Mesodermal cell (in vitro differentiated cells): ENCODE results near the gene ANKRD44.
"Not testable (repeated sequence)": the region's sequence is repeated elsewhere in the genome, so short reads cannot be mapped to it uniquely, and the experiment has no call there.

Experiments used
- H3K27ac ChIP-seq: 2 replicates; pipeline ENCODE4 v1.7.0; 2013; ENCODE audit warnings: mild to moderate bottlenecking, low read depth, low read length, moderate library complexity; ENCODE audit not compliant: severe bottlenecking
- H3K36me3 ChIP-seq: 2 replicates; pipeline ENCODE4 v1.7.1; 2013; ENCODE audit warnings: mild to moderate bottlenecking, low read length, moderate library complexity; ENCODE audit not compliant: control insufficient read depth, insufficient read depth
- H3K4me1 ChIP-seq: one replicate; pipeline ENCODE4 v1.7.1; 2013; ENCODE audit warnings: mild to moderate bottlenecking, low read length; ENCODE audit not compliant: insufficient read depth, control insufficient read depth, poor library complexity, severe bottlenecking
- H3K4me3 ChIP-seq: 2 replicates; pipeline ENCODE4 v1.7.0; 2013; ENCODE audit warnings: low read length, control low read depth, mild to moderate bottlenecking; ENCODE audit not compliant: insufficient read depth, poor library complexity, severe bottlenecking; ENCODE audit errors: extremely low read depth
- H3K9me3 ChIP-seq: 2 replicates; pipeline ENCODE4 v1.7.1; 2013; ENCODE audit warnings: mild to moderate bottlenecking, low read length, moderate library complexity; ENCODE audit not compliant: control insufficient read depth
- WGBS, 2 experiments: methylation state at CpG; one replicate each; pipeline ENCODE4 v1.1.5; 2013; ENCODE audit warnings: missing lambda C conversion rate in 2 of 2; ENCODE audit not compliant: insufficient coverage in 2 of 2; 5-methylcytosine and 5-hydroxymethylcytosine counted together

The ANKRD44 gene

DNA sequence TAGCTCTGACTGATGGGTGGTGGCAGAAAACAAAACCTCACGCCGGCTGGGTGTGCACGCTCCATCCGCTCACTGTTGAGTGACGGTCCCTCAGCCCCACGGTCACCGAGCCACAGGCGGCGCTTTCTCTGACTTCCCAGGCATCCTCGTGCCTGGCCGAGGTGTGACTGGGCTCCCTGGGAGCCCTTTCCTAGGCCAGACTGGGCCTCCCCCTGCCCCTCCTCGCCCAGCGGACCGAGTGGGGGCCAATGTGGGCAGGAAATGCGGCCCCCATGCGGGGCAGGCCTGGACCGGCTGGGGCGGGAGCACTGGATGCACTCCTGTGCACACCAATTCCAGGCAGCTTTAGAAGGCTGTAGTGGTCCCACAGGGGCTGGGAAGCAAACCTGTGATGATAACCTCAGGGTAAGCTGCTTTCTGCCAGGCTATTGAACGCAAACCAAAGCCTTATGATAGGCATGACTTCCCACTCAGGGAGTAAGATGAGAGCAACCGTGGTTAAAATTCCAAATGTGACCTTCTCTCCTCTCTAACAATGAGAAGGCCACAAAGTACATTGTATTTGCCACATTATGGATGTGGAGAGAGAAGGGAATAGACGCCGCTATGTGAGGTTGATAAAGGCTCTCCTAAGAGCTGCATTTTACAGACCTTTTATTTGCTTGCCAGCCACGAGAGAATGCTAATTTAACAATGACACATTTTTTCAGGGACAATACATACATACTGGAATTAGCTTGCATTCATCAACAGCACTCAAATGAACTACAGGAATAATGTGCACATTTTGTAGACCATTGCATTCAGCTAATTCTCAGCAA, 300.2 kb downstream of the ANKRD44 start:
- 78 to 80% methylated on average over 15 to 17 of the region's 23 CpGs for WGBS, 2 experiments
- H3K27ac ChIP-seq, result no peak overlapping the region

DNA sequence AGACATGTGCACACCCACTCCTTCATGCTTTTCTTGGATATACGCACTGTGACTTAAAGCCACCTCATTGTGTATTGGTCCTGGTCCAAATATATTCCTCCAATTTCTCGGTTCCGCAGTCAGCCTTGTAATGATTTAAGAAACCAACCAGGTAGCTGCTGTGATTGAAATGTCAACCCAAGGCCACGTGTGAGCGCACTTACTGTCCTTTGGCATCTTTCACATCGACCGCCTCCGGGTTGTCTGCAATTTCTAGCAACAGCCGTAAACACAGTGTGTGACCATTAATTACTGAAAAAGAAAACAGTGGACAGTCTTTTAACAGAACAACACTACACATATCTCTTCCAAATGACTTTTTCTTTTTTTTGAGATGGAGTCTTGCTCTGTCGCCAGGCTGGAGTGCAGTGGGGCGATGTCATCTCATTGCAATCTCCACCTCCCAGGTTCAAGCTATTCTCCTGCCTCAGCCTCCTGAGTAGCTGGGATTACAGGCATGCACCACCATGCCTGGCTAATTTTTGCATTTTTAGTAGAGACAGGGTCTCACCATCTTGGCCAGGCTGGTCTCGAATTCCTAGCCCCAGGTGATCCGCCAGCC, 301.7 kb downstream of the ANKRD44 start:
- H3K36me3 ChIP-seq, H3K4me1 ChIP-seq, H3K4me3 ChIP-seq, H3K27ac ChIP-seq, H3K9me3 ChIP-seq: not testable (repeated sequence)
- 88 to 90% methylated on average over 10 to 13 of the region's 13 CpGs for WGBS, 2 experiments

More for the DNA sequence above, 300.2 kb downstream of the ANKRD44 start:
- Histone ChIP-seq H3K4me3 (no peak overlapping the region), H3K4me1 (peaks cover 4% of the 10 kb centered on the region), H3K36me3 (no peaks in the 10 kb centered on the region), H3K9me3 (no peaks in the 10 kb centered on the region)

DNA sequence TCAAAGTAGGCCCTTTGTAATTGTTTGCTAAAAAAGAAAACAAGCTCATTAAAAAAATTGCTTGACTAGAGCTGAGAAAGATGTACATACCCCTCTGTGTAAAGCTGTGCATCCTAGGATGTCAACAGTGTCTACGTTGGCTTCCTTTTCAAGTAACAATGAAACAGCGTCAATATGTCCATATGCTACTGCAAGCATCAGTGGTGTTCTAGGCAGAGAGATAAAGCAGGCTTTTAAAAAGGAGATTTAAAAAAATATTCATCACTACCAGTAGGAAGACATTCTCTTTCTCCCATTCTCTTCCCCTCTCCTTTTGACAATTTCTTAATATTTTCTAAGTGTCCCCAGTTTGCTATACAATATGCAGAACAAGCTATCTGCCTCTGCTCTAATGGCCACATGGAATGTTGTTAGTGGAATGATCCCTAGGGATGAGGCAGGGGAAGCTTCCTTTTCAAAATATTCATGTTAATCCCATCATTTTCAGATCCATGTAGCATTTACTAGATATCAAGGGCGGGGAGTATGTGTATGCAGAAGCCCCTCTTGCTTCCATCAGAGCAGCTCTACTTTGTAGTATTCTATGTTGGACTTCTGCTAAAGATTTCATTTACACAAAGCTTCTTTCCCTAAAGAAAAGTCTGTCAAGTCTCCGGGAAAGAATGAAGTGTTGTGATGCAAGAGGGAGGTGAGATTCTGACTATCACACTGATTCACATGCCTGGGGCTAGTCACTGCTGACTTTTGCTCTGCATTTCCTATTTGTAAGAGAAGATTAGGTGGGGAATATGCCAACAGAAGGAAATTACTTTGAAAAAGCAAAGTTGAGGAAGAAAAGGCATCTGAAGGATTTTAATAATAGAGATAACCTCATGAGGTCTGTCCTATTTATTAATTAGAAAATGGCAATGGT, 302.6 kb downstream of the ANKRD44 start:
- H3K27ac ChIP-seq, result no peak overlapping the region
- H3K36me3 ChIP-seq, result no peaks in the 10 kb centered on the region
- no peaks in the 10 kb centered on the region for H3K9me3 ChIP-seq
- H3K4me1 ChIP-seq, result peaks cover 4% of the 10 kb centered on the region
- no peak overlapping the region for H3K4me3 ChIP-seq
- WGBS, 2 experiments, result 67 to 100% methylated on average over 1 to 2 of the region's 4 CpGs

DNA sequence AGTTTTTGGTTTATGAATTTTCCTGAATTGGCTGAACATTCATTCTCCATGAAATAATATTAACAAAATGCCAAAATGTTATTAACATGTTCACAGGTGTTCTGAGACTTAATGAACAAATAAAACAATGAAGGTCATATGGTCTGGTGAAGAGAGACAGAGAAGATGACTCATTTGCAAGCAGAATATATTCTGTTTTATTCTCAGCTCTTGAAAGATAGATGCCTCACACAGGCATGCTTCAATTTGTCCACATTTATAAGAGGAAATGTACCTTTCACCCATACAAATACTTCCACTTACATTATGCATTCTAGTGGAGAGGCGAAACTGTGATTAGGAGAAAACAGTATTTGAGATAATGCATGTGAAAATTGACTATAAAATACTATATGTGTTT, 308.7 kb downstream of the ANKRD44 start:
- Histone ChIP-seq H3K27ac (no peak overlapping the region), H3K36me3 (peaks cover 5% of the 10 kb centered on the region), H3K9me3 (no peaks in the 10 kb centered on the region), H3K4me3 (no peak overlapping the region), H3K4me1 (no peaks in the 10 kb centered on the region)
- no CpG with 5 or more reads among the region's 1 CpG for WGBS, 2 experiments

DNA sequence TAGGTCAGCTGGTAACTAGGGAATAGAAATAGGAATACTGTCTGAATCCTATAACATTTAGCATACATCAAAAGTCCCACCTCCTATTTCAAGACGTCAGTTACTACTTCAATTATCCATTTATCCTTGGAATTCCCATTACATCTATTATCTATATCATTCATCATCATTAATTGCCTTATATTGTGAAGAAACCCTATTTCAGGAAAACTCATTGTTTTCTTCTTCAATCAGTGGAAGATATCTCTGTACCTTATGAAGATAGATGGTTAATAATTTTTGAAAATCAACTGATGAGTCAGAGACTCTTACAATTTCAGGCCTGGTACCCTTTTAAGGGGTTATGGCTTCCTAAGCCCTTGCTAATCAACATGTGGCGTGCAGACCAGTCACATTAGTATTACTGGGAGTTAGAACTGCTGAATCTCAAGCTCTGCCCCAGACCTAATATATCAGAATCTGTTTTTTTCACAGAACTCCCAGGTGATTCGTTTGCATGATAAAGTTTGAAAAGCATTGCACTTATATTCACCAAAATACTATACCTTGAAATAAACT, 314.7 kb downstream of the ANKRD44 start:
- Histone ChIP-seq H3K27ac (no peak overlapping the region), H3K36me3 (peaks cover under 1% of the 10 kb centered on the region), H3K9me3 (no peaks in the 10 kb centered on the region), H3K4me1 (no peaks in the 10 kb centered on the region), H3K4me3 (no peak overlapping the region)
- 75 to 100% methylated on average over 1 of the region's 3 CpGs for WGBS, 2 experiments

DNA sequence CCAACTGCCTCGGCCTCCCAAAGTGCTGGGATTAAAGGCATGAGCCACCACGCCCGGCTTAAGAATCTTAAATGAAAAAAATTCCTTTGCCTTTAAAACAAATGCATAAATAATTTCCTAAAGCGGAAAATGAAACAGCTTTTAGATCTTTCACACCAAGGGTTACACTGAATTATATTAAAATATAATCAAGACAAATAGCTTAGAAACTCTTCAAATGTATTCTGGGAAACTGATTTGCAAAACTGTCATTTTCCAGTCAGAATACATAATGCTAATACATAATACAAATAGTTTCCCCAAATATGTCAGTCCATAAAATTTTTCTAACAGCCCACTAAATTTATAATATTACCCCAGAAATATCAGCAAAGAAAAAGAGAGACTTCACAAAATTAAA, 315.8 kb downstream of the ANKRD44 start:
- no peaks in the 10 kb centered on the region for H3K36me3 ChIP-seq
- no peak overlapping the region for H3K27ac ChIP-seq
- no peaks in the 10 kb centered on the region for H3K9me3 ChIP-seq
- no peak overlapping the region for H3K4me3 ChIP-seq
- WGBS, 2 experiments, result 83 to 92% methylated on average over 1 to 3 of the region's 4 CpGs
- no peaks in the 10 kb centered on the region for H3K4me1 ChIP-seq

DNA sequence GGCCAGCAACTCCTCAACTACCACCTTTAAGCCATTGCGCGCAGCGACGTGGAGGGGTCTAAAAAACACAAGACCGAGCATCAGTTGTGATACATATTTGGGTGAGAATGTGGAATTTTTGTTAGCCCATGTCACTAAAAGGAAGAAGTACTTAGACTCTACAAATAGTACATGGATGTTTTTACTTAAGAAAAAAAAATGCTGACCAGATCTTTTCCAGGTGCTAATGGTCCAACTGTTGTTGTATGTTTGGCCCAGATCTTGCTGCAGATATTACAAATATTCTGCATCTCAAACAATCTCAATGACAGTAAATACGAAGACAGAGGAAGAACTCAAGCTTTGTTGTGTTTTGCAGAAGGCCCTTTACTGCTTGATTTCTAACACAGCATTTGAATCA, 317.0 kb downstream of the ANKRD44 start:
- 100% methylated on average over 1 of the region's 6 CpGs; no CpG with 5 or more reads in 1 of the 2 experiments for WGBS, 2 experiments
- H3K36me3 ChIP-seq, result no peaks in the 10 kb centered on the region
- peaks cover 4% of the 10 kb centered on the region for H3K4me1 ChIP-seq
- H3K9me3 ChIP-seq, result no peaks in the 10 kb centered on the region
- no peak overlapping the region for H3K4me3 ChIP-seq
- no peak overlapping the region for H3K27ac ChIP-seq

DNA sequence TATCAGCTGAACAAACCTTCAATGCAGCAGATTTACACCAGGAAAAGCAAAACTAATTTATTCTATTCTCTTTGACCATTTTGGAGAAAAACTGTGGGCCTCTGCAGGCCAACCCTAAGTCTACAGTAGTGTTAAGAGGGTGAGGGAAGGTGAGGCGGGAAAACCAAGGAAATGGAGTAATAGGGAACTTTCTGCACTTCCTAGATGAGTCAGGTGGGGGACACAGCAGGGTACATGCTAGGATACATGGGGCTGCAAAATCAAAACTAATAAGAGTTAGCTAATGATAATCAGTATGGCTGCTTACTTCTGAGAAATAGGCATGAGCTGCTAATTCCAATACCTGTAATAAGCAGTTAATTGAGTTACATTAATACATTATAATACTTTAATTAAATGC, 318.1 kb downstream of the ANKRD44 start:
- Histone ChIP-seq H3K4me1 (peaks cover 9% of the 10 kb centered on the region), H3K4me3 (no peak overlapping the region), H3K36me3 (no peaks in the 10 kb centered on the region), H3K9me3 (no peaks in the 10 kb centered on the region), H3K27ac (no peak overlapping the region)
- WGBS, 2 experiments, result 88 to 100% methylated on average over 1 of the region's 1 CpG

DNA sequence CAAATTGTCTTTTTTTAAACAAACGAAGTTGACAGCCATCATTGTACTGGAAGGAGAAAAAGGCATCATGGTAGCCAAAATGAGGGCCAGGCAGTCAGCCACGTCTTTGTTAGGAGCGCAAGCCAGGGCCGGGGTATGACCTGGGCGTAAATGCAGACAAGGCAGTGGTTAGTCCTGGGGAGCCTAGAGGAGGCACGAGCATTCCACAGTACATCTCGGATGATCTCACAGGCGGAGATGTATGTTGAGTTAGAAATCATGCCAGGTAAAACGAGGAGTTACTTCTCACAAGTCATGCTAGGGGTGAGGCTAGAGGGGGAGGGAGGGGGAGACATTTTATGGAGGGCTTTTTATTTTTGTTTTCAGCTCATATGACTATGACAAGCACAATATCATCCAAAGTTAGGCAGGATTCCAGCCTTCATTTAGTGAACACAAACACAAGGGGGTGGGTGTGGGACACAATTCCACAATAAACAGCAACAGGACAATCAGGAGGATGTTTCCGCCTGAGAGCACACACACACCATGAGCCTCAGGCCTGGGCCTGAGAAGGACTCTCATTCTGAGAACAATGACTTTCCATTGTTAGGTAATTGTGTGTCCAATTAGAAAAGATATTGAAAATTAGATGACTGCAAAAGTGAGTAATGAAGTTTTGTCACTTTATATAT, 319.7 kb downstream of the ANKRD44 start:
- H3K9me3 ChIP-seq, result no peaks in the 10 kb centered on the region
- no peak overlapping the region for H3K27ac ChIP-seq
- peaks cover 14% of the 10 kb centered on the region for H3K4me1 ChIP-seq
- H3K36me3 ChIP-seq, result no peaks in the 10 kb centered on the region
- H3K4me3 ChIP-seq, result no peak overlapping the region
- 89 to 96% methylated on average over 7 to 9 of the region's 10 CpGs for WGBS, 2 experiments

DNA sequence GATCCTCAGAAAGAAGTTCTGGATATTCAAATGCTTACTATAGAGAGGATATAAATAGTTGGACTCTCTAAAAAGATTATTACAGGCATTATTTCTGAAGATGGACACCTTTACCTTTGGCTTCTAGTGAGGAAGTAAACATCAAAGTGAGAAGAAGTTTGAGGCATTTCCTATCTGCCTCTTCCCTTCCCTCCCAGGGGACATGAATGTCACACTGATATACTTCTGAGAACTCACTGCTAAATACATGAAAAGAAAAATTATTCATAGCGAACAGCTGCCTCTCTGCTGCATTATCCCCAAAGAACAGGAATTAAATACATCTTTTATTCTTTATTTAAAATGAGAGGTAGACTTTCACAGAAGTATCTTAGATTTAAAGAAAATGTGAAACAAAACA, 320.5 kb downstream of the ANKRD44 start:
- no peak overlapping the region for H3K27ac ChIP-seq
- no peaks in the 10 kb centered on the region for H3K36me3 ChIP-seq
- no CpG with 5 or more reads among the region's 1 CpG for WGBS, 2 experiments

More for the DNA sequence above, 320.5 kb downstream of the ANKRD44 start:
- no peaks in the 10 kb centered on the region for H3K9me3 ChIP-seq
- H3K4me1 ChIP-seq, result peaks cover 14% of the 10 kb centered on the region
- no peak overlapping the region for H3K4me3 ChIP-seq
